Measurements from ENCODE around the gene ZC3HAV1. TPM values are rescaled to one million over a fixed set of nuclear protein-coding genes. Genes with fewer than 3 reads are reported as not detected.

The ZC3HAV1 gene
- total and polyA plus RNA-seq, 2 of the 13 experiments (the other 11 are each of a cell fraction or from before 2014, with no cell fraction given) = 12.7 to 23.7 TPM

GRCh38 chr7:139109188-139109982, at the start of gene ZC3HAV1 (continued):
- 0 out of 2 replicates have a peak, but pooled peaks have one; percentile 7 for TF ChIP-seq ZNF710 (CRISPR knock-in tag; IDR thresholded peaks at IDR 0.05; ENCODE audit: borderline replicate concordance)
- TF ChIP-seq MLLT10 (CRISPR knock-in tag; IDR thresholded peaks at IDR 0.05) = 0 out of 2 replicates have a peak, but pooled peaks have one; percentile 33
- peak; percentile 18; the same call in 1 of the 2 replicates for TF ChIP-seq FOXA3 (CRISPR knock-in tag; IDR thresholded peaks at IDR 0.05)
- peak; percentile 66 for TF ChIP-seq HOXA3 (CRISPR knock-in tag; IDR thresholded peaks at IDR 0.05)
- TF ChIP-seq MAZ (IDR thresholded peaks at IDR 0.05; ENCODE audit: borderline replicate concordance, low read depth, low read length) = no peak
- TF ChIP-seq MAZ (CRISPR knock-in tag; IDR thresholded peaks at IDR 0.05; ENCODE audit: low read depth) = peak; percentile 54; the same call in 1 of the 2 replicates
- peak; percentile 59 to 62 for TF ChIP-seq POLR2A (IDR thresholded peaks at IDR 0.05; ENCODE audit: insufficient read depth in 1 of 2, low read depth in 2 of 2, low read length in 2 of 2)
- TF ChIP-seq MED1 (CRISPR knock-in tag; IDR thresholded peaks at IDR 0.05) = peak; percentile 51
- TF ChIP-seq FUBP1 (CRISPR knock-in tag; IDR thresholded peaks at IDR 0.05; ENCODE audit: borderline replicate concordance) = no peak
- TF ChIP-seq ZNF276 (CRISPR knock-in tag; IDR thresholded peaks at IDR 0.05; ENCODE audit: low read depth) = no peak
- TF ChIP-seq SOX6 (IDR thresholded peaks at IDR 0.05) = no peak
- peak; percentile 45 for TF ChIP-seq SOX6 (CRISPR knock-in tag; IDR thresholded peaks at IDR 0.05)
- peak; percentile 68; the same call in 1 of the 2 replicates for TF ChIP-seq EEA1 (CRISPR knock-in tag; IDR thresholded peaks at IDR 0.05; ENCODE audit: borderline replicate concordance)
- 0 out of 2 replicates have a peak, but pooled peaks have one; percentile 81 for TF ChIP-seq POGK (CRISPR knock-in tag; conservative IDR thresholded peaks at IDR 0.05)
- TF ChIP-seq CREB3 (CRISPR knock-in tag; IDR thresholded peaks at IDR 0.05) = 0 out of 2 replicates have a peak, but pooled peaks have one; percentile 68
- TF ChIP-seq SALL2 (CRISPR knock-in tag; IDR thresholded peaks at IDR 0.05) = peak; percentile 50; the same call in 1 of the 2 replicates
- peak; percentile 44 for TF ChIP-seq KDM3A (CRISPR knock-in tag; IDR thresholded peaks at IDR 0.05; ENCODE audit: low read depth)
- 0 out of 2 replicates have a peak, but pooled peaks have one; percentile 35 for TF ChIP-seq ZNF83 (CRISPR knock-in tag; IDR thresholded peaks at IDR 0.05; ENCODE audit: borderline replicate concordance)
- peak; percentile 93 for TF ChIP-seq ZNF777 (CRISPR knock-in tag; IDR thresholded peaks at IDR 0.05)
